Gastroesophageal sphincter (tissue), 4 donors: ENCODE data around the gene ZBTB16. TPM values are rescaled to one million over a fixed set of nuclear protein-coding genes. Genes with fewer than 3 reads are reported as not detected.

Experiments
- ATAC-seq: fragments of 150-250 bp; one replicate; pipeline ENCODE4 v1.9.1; 2016; ENCODE audit warnings: mild to moderate bottlenecking, moderate library complexity
- H3K27ac ChIP-seq, 4 donors: fragments of 200-600 bp; sonication (generic) in 3 of 4; 1 replicate in 3 of 4; 2 replicates in 1 of 4; pipeline ENCODE4 v1.5.1; 2016 to 2019
- H3K27me3 ChIP-seq: fragments of 200-600 bp; sonication (generic); one replicate; pipeline ENCODE4 v1.5.1; 2019
- H3K36me3 ChIP-seq, 2 donors: fragments of 200-600 bp; sonication (generic); one replicate each; pipeline ENCODE4 v1.5.1; 2019; ENCODE audit warnings: control low read depth in 1 of 2
- H3K4me1 ChIP-seq, 3 donors: fragments of 200-600 bp; sonication (generic); 1 replicate in 2 of 3; 2 replicates in 1 of 3; pipeline ENCODE4 v1.5.1; 2016 to 2019; ENCODE audit warnings: control low read depth in 2 of 3
- H3K4me3 ChIP-seq, 2 donors: fragments of 200-600 bp; sonication (generic); one replicate each; pipeline ENCODE4 v1.5.1; 2019; ENCODE audit warnings: mild to moderate bottlenecking in 1 of 2, moderate library complexity in 1 of 2
- H3K9me3 ChIP-seq, 3 donors: fragments of 200-600 bp; sonication (generic); one replicate each; pipeline ENCODE4 v1.5.1; 2017 to 2019; ENCODE audit warnings: control low read depth in 2 of 3
- EP300 ChIP-seq: sonication (generic); formaldehyde crosslinking; IDR thresholded peaks from one replicate; pipeline ENCODE4 v1.6.1; 2017; ENCODE audit warnings: antibody characterized with exemption, mild to moderate bottlenecking
- POLR2A ChIP-seq, 2 donors: fragments of 450-650 bp; IDR thresholded peaks; one replicate each; pipeline ENCODE4 v1.6.1; 2017; ENCODE audit warnings: antibody characterized with exemption in 2 of 2, mild to moderate bottlenecking in 2 of 2, moderate library complexity in 1 of 2
- POLR2AphosphoS5 ChIP-seq: sonication (generic); formaldehyde crosslinking; IDR thresholded peaks from one replicate; pipeline ENCODE4 v1.6.1; 2017; ENCODE audit warnings: antibody characterized with exemption
- WGBS, 2 donors: methylation state at CpG; one replicate each; pipeline ENCODE4 v1.1.5; 2018; ENCODE audit warnings: low coverage in 1 of 2; 5-methylcytosine and 5-hydroxymethylcytosine counted together
- total RNA-seq, 4 donors: library from RNA; depleted of rRNA; stranded (reverse); fragments of >200 nt; gene quantifications; one replicate each; pipeline ENCODE4 v1.1.0, GENCODE V29; 2016
- TF ChIP-seq, protein P1 (sequence below), 4 experiments: fragments of 200-600 bp in 2 of 4; fragments of 450-650 bp in 2 of 4; sonication (generic) in 1 of 4; IDR thresholded peaks; one replicate each; pipeline ENCODE4 v1.5.1; 2017 to 2019; ENCODE audit warnings: antibody characterized with exemption in 4 of 4, mild to moderate bottlenecking in 2 of 4, moderate library complexity in 2 of 4

The ZBTB16 gene
- total RNA-seq, 4 donors from 2014 or later: 153 to 284 (median 232) TPM

DNA sequence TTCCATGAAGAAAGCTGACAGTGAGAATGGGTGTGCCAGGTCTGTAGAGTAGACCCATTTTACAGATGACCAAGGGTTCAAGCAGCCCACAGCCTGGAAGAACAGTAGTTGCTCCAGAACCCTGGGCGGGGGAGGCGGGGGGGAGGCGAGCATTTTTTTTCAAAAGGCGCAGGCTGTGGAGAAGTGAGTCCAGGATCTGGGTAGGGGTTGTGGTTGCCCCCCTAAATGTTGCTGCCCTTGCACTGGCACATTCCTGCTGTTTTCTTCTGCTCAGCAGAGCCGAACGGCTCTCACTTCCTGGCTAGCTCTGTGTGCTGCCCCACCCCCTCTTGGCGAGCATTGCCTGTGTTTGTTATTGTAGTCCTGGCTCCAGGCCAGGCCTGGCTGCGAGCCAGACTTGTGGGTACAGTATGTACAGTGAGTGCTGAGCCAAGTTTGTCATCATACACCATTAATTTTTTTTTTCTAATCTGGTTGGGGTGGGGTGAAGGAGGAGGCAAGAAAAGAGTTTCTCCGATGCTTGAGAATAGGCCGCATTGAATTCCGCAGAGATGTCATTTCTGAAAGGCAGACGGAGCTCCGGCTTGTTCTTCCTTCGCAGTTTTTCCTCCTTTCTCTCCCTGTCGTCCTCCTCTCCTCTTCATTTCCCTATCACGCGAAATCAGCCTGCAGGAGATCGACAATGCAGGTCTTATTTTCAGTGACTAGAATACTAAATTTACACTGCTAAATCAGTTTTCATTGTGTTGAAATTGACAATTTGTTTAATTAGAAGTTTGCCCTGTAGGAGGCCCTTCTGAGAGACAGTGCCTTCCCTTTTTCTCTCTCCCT is 100.5 kb downstream of the ZBTB16 start:
- peaks cover 0 to 38% of the 10 kb centered on the region in 2 donors for H3K36me3 ChIP-seq
- H3K4me3 ChIP-seq: peak overlapping the region; percentile 16 to 33
- 2% methylated on average over 11 to 13 of the region's 18 CpGs for WGBS, 2 donors
- H3K27me3 ChIP-seq: no peaks in the 10 kb centered on the region
- peaks cover 59 to 96% (median 78%) of the 10 kb centered on the region in 3 donors for H3K4me1 ChIP-seq
- no peaks in the 10 kb centered on the region for H3K9me3 ChIP-seq
- H3K27ac ChIP-seq: peak overlapping the region; percentile 91 to 100 (median 97)
- TF ChIP-seq EP300 (peak; percentile 98), POLR2AphosphoS5 (peak; percentile 100), POLR2A (IDR thresholded peaks at IDR 0.05) (peak; percentile 49 to 71)
- TF ChIP-seq, protein P1, sequence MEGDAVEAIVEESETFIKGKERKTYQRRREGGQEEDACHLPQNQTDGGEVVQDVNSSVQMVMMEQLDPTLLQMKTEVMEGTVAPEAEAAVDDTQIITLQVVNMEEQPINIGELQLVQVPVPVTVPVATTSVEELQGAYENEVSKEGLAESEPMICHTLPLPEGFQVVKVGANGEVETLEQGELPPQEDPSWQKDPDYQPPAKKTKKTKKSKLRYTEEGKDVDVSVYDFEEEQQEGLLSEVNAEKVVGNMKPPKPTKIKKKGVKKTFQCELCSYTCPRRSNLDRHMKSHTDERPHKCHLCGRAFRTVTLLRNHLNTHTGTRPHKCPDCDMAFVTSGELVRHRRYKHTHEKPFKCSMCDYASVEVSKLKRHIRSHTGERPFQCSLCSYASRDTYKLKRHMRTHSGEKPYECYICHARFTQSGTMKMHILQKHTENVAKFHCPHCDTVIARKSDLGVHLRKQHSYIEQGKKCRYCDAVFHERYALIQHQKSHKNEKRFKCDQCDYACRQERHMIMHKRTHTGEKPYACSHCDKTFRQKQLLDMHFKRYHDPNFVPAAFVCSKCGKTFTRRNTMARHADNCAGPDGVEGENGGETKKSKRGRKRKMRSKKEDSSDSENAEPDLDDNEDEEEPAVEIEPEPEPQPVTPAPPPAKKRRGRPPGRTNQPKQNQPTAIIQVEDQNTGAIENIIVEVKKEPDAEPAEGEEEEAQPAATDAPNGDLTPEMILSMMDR (IDR thresholded peaks at IDR 0.05): peak in 1 of 4 experiments; percentile 9
- ATAC-seq: peak; percentile 62

- no peaks in the 10 kb centered on the region for H3K9me3 ChIP-seq
- peaks cover 61 to 96% (median 79%) of the 10 kb centered on the region in 3 donors for H3K4me1 ChIP-seq
- H3K27ac ChIP-seq: peak overlapping the region; percentile 91 to 100 (median 97)
- H3K27me3 ChIP-seq: no peaks in the 10 kb centered on the region
- TF ChIP-seq, protein P1 (IDR thresholded peaks at IDR 0.05): no peak
- no peak for TF ChIP-seq POLR2AphosphoS5
- TF ChIP-seq POLR2A (IDR thresholded peaks at IDR 0.05): no peak
- TF ChIP-seq EP300: no peak
- peak overlapping the region in 1 of 2 donors; percentile 33 for H3K4me3 ChIP-seq
- peaks cover 0 to 31% of the 10 kb centered on the region in 2 donors for H3K36me3 ChIP-seq
- 80 to 88% methylated on average over 3 to 5 of the region's 6 CpGs for WGBS, 2 donors
- no peak for ATAC-seq
Observed at GRCh38 chr11:114160894-114161293, 101.4 kb downstream of the ZBTB16 start.

- TF ChIP-seq EP300 (no peak), POLR2AphosphoS5 (no peak), POLR2A (IDR thresholded peaks at IDR 0.05) (no peak)
- TF ChIP-seq, protein P1 (IDR thresholded peaks at IDR 0.05): no peak
Observed at GRCh38 chr11:114161486-114162250, 102.2 kb downstream of the ZBTB16 start.

DNA sequence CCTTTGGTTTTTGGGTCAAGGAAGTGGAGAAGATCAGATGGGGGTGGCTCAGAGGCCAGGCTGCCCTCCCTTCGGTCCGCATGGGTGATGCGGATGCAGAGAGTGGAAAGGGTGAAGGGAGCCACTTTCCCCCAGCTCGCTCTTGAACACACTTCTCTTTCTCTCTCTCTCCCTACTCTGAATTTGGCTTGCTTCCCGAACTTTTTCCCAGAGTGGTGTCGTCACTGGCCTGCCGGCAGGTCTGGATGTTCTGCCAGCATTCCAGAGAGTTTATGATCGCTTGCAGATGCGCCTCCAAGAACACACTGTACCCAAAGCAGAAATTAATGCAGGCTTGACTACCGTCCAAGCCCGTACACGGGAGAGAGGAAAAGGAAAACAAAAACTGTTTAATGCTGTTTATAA is 103.2 kb downstream of the ZBTB16 start:
- peak; percentile 83 for ATAC-seq
- Histone ChIP-seq H3K36me3 (peaks cover 0 to 13% of the 10 kb centered on the region in 2 donors), H3K4me3 (peak overlapping the region in 1 of 2 donors; percentile 26), H3K4me1 (peaks cover 63 to 96% (median 75%) of the 10 kb centered on the region in 3 donors), H3K27ac (peak overlapping the region; percentile 91 to 100 (median 97)), H3K9me3 (no peaks in the 10 kb centered on the region), H3K27me3 (no peaks in the 10 kb centered on the region)
- 0 to 1% methylated on average over 8 to 10 of the region's 12 CpGs for WGBS, 2 donors
- peak; percentile 100 for TF ChIP-seq EP300
- TF ChIP-seq, protein P1 (IDR thresholded peaks at IDR 0.05): no peak
- TF ChIP-seq POLR2AphosphoS5: peak; percentile 100
- peak; percentile 31 to 46 for TF ChIP-seq POLR2A (IDR thresholded peaks at IDR 0.05)

More at GRCh38 chr11:114161486-114162250, 102.2 kb downstream of the ZBTB16 start:
- no peaks in the 10 kb centered on the region for H3K9me3 ChIP-seq
- H3K36me3 ChIP-seq: peaks cover 0 to 24% of the 10 kb centered on the region in 2 donors
- H3K27me3 ChIP-seq: no peaks in the 10 kb centered on the region
- 79 to 88% methylated on average over 7 to 9 of the region's 9 CpGs for WGBS, 2 donors
- no peak overlapping the region for H3K4me3 ChIP-seq
- peak overlapping the region; percentile 91 to 100 (median 97) for H3K27ac ChIP-seq
- peaks cover 65 to 96% (median 79%) of the 10 kb centered on the region in 3 donors for H3K4me1 ChIP-seq
- no peak for ATAC-seq
